SHP77 treated with DMSO at 0.1 percent for 48 hours (cell line): ENCODE data around the gene MAP1LC3B2.

Experiments
- DNase-seq: peaks from one replicate; lab custom pipeline; 2025; lab: John Stamatoyannopoulos, UW

MAP1LC3B2 gene

GRCh38 chr12:116595672-116596071 lies 36.5 kb downstream of the MAP1LC3B2 start:
- no peak for DNase-seq

GRCh38 chr12:116597886-116598285 lies 38.7 kb downstream of the MAP1LC3B2 start:
- no peak for DNase-seq

- no peak for DNase-seq
Measured at GRCh38 chr12:116598311-116599284, 39.4 kb downstream of the MAP1LC3B2 start.

GRCh38 chr12:116599285-116600136 lies 40.3 kb downstream of the MAP1LC3B2 start:
- DNase-seq, result peak; percentile 59

GRCh38 chr12:116600959-116601918 lies 42.1 kb downstream of the MAP1LC3B2 start:
- no peak for DNase-seq

- DNase-seq, result no peak
Measured at GRCh38 chr12:116601933-116602810, 43.0 kb downstream of the MAP1LC3B2 start.

- DNase-seq, result no peak
Measured at GRCh38 chr12:116603546-116604177, 44.5 kb downstream of the MAP1LC3B2 start.

- DNase-seq, result no peak
Measured at GRCh38 chr12:116604178-116604895, 45.2 kb downstream of the MAP1LC3B2 start.

- DNase-seq, result no peak
Measured at GRCh38 chr12:116604951-116605641, 45.9 kb downstream of the MAP1LC3B2 start.

- DNase-seq, result no peak
Measured at GRCh38 chr12:116606397-116606796, 47.2 kb downstream of the MAP1LC3B2 start.

GRCh38 chr12:116607039-116607438 lies 47.9 kb downstream of the MAP1LC3B2 start:
- DNase-seq, result no peak

- DNase-seq, result no peak
Measured at GRCh38 chr12:116609319-116610114, 50.3 kb downstream of the MAP1LC3B2 start.

- no peak for DNase-seq
Measured at GRCh38 chr12:116610971-116611541, 51.9 kb downstream of the MAP1LC3B2 start.

GRCh38 chr12:116612436-116612835 lies 53.3 kb downstream of the MAP1LC3B2 start:
- no peak for DNase-seq

- DNase-seq, result no peak
Measured at GRCh38 chr12:116613256-116613655, 54.1 kb downstream of the MAP1LC3B2 start.

- DNase-seq, result no peak
Measured at GRCh38 chr12:116614194-116614915, 55.2 kb downstream of the MAP1LC3B2 start.
